ENCODE results near the gene RBBP9.
"Not testable (repeated sequence)": the region's sequence is repeated elsewhere in the genome, so short reads cannot be mapped to it uniquely, and the experiment has no call there.

RBBP9 gene

GRCh38 chr20:18524646-18525045 lies 27.6 kb upstream of the RBBP9 start:
- H3K4me3 ChIP-seq (ENCODE audit: low read depth, low read length) = no peak overlapping the region
- DNase-seq (ENCODE audit: low read depth) = no peak
- in situ Hi-C loops (cut with HindIII; ENCODE audit: low sequenced_read_pairs) = no loop called here
- no peak for TF ChIP-seq CTCF (IDR thresholded peaks at IDR 0.05; ENCODE audit: low read depth, low read length, missing control alignments)

GRCh38 chr20:18523066-18523465 lies 26.0 kb upstream of the RBBP9 start:
- no peak for DNase-seq (ENCODE audit: low read depth)
- no peak overlapping the region for H3K4me3 ChIP-seq (ENCODE audit: low read depth, low read length)
- in situ Hi-C loops (cut with HindIII; ENCODE audit: low sequenced_read_pairs) = no loop called here
- no peak for TF ChIP-seq CTCF (IDR thresholded peaks at IDR 0.05; ENCODE audit: low read depth, low read length, missing control alignments)

GRCh38 chr20:18522066-18522465 lies 25.0 kb upstream of the RBBP9 start:
- H3K4me3 ChIP-seq (ENCODE audit: low read depth, low read length); in situ Hi-C loops (cut with HindIII; ENCODE audit: low sequenced_read_pairs); DNase-seq (ENCODE audit: low read depth): not testable (repeated sequence)

- no peak for TF ChIP-seq CTCF (IDR thresholded peaks at IDR 0.05; ENCODE audit: low read depth, low read length, missing control alignments)
Observed at GRCh38 chr20:18515973-18516372, 18.9 kb upstream of the RBBP9 start.

GRCh38 chr20:18514127-18514526 lies 17.1 kb upstream of the RBBP9 start:
- no peak for TF ChIP-seq CTCF (IDR thresholded peaks at IDR 0.05; ENCODE audit: low read depth, low read length, missing control alignments)
- no peak overlapping the region for H3K4me3 ChIP-seq (ENCODE audit: low read depth, low read length)
- in situ Hi-C loops (cut with HindIII; ENCODE audit: low sequenced_read_pairs) = no loop called here
- DNase-seq (ENCODE audit: low read depth) = no peak

More at GRCh38 chr20:18515973-18516372, 18.9 kb upstream of the RBBP9 start:
- no peak for DNase-seq (ENCODE audit: low read depth)
- no peak overlapping the region for H3K4me3 ChIP-seq (ENCODE audit: low read depth, low read length)
- in situ Hi-C loops (cut with HindIII; ENCODE audit: low sequenced_read_pairs) = no loop called here

- TF ChIP-seq CTCF (IDR thresholded peaks at IDR 0.05; ENCODE audit: low read depth, low read length, missing control alignments) = no peak
- in situ Hi-C loops (cut with HindIII; ENCODE audit: low sequenced_read_pairs) = no loop called here
Observed at GRCh38 chr20:18513208-18513607, 16.2 kb upstream of the RBBP9 start.

GRCh38 chr20:18511571-18511970 lies 14.5 kb upstream of the RBBP9 start:
- no peak for DNase-seq (ENCODE audit: low read depth)
- H3K4me3 ChIP-seq (ENCODE audit: low read depth, low read length) = no peak overlapping the region
- TF ChIP-seq CTCF (IDR thresholded peaks at IDR 0.05; ENCODE audit: low read depth, low read length, missing control alignments) = no peak
- in situ Hi-C loops (cut with HindIII; ENCODE audit: low sequenced_read_pairs) = no loop called here

More at GRCh38 chr20:18513208-18513607, 16.2 kb upstream of the RBBP9 start:
- DNase-seq (ENCODE audit: low read depth) = no peak
- H3K4me3 ChIP-seq (ENCODE audit: low read depth, low read length) = no peak overlapping the region
